ENCODE results near the gene LHX2.
A peak's percentile ranks its signal among the peaks of the same experiment; 100 is the strongest.

The LHX2 gene, protein sequence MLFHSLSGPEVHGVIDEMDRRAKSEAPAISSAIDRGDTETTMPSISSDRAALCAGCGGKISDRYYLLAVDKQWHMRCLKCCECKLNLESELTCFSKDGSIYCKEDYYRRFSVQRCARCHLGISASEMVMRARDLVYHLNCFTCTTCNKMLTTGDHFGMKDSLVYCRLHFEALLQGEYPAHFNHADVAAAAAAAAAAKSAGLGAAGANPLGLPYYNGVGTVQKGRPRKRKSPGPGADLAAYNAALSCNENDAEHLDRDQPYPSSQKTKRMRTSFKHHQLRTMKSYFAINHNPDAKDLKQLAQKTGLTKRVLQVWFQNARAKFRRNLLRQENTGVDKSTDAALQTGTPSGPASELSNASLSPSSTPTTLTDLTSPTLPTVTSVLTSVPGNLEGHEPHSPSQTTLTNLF

DNA sequence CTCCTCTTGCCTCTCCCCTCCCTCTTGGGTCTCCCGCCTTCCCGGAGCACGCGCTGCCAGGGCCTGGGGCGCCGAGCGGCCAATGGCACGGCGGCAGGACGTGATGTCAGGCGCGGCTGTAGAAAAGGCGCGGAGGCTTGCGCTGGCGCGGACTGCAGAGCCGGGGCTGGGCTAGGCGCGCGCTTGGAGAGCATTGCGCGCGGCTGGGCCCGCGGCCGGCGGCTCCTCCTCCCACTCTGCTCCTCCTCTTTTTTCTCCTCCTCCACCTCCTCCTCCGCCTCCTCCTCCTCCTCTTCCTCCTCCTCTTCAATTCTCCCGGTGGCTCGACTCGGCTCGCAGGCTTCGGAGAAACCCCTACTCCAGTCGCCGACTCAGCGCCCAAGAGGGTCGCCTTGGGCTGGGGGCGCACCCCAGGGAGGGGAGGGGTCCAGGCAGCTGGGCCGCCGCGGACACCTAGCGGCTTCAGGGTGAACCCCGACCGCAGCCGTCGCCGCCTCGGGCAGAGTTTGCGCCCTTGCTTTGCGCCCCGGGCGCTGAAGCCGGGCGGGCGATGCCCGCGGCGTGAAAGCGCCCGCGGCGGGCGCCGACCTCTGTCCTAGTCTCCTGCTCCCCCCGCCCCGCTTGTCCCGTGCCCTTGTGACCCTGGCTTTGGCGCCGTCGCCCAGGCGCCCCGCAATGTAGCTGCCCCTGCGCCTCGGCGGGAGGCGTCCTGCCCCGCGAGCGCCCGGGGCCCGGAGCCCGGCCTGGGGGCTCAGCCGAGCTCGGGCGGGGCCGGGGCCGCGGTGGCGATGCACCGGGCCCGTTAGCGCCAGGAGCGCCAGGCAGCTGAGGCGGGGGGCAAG is at the start of gene LHX2:
TSS of gene LHX2 (plus strand) at position 309 of the 842 bp plus-strand sequence. CDS start 581 bp downstream, outside the sequence.
- DNase-seq (ENCODE audit: extremely low read depth, low read depth): peak; percentile 11
- TF ChIP-seq, protein P1, sequence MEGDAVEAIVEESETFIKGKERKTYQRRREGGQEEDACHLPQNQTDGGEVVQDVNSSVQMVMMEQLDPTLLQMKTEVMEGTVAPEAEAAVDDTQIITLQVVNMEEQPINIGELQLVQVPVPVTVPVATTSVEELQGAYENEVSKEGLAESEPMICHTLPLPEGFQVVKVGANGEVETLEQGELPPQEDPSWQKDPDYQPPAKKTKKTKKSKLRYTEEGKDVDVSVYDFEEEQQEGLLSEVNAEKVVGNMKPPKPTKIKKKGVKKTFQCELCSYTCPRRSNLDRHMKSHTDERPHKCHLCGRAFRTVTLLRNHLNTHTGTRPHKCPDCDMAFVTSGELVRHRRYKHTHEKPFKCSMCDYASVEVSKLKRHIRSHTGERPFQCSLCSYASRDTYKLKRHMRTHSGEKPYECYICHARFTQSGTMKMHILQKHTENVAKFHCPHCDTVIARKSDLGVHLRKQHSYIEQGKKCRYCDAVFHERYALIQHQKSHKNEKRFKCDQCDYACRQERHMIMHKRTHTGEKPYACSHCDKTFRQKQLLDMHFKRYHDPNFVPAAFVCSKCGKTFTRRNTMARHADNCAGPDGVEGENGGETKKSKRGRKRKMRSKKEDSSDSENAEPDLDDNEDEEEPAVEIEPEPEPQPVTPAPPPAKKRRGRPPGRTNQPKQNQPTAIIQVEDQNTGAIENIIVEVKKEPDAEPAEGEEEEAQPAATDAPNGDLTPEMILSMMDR (IDR thresholded peaks at IDR 0.05; ENCODE audit: low read depth, low read length): no peak; the same call in 1 of the 2 replicates

DNA sequence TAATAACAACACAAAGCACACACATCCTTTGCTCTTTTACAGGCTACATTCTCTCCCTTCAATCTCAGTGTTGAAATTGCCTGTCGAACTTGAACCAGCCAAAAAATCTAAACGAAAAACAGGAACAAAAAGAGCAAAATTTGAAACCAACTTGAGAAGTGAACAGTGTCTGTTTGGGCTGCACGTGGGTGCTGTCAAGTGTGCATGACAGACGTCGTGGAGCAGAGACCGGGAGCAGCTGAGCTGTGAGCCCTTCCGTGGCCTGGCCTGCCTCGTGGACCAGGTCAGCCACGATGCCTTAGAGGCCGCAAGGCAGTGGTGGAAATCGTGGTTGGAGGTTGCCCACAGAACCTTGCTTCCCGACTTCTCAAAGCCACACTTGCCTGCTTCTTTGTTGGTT is 46.8 kb upstream of the LHX2 start:
- no peak for DNase-seq (ENCODE audit: extremely low read depth, low read depth)
- TF ChIP-seq, protein P1 (IDR thresholded peaks at IDR 0.05; ENCODE audit: low read depth, low read length): no peak

DNA sequence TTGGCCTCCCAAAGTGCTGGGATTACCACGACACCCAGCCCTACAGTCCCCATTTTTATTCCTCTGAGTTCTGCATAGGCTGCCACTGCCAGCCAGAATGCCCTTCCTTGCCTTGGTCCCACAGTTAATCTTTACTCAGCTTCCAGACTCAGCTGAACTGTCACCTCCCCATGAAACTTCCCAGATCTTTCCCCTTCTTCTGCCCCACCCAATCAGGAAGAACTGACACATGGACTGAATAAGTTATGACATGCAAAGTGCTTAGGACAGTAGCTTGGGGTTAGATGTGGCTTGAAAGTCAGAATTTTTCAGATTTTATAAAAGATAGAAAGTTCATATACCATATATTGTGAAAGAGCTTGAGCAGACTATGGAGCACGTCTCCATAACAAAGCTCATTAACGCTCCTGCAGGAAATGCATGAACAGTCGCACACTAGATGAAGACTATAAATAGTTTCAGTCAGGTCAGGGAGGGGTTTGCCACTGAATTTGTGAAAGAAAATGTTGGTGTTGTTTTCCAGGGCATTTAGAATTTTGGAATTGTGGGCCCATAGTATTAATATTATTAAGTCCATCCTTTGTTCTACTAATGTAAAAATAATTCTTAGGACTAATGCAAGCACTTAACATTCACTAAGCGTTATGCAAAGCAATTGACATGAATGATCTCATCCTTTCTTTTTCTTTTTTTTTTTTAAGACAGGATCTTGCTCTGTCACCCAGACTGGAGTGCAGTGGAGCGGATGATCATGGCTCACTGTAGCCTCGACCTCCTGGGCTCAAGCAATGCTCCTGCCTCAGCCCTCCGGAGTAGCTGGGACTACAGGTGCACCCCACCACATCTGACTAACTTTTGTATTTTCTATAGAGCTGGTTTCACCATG is 45.5 kb upstream of the LHX2 start:
- DNase-seq (ENCODE audit: extremely low read depth, low read depth): no peak
- TF ChIP-seq, protein P1 (IDR thresholded peaks at IDR 0.05; ENCODE audit: low read depth, low read length): no peak

DNA sequence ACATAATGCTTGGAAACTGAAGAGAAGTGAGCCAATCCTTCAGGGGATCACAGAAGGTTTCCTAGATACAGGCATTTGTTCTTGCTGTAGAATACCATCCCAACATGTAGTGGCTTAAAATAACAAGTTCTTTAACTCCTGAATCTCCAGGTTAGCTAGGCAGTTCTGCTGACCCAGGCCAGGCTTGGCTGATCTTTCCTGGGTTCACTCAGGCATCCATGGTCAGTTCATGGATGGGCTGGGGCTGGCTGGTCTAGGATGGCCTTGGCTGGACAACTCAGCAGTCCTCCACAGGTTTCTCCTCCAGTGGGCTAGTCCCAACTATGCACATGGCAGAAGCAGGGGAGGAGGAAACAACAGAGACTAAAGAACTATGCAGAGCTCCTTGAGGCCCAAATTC is 44.2 kb upstream of the LHX2 start:
- TF ChIP-seq, protein P1 (IDR thresholded peaks at IDR 0.05; ENCODE audit: low read depth, low read length): no peak
- DNase-seq (ENCODE audit: extremely low read depth, low read depth): no peak

DNA sequence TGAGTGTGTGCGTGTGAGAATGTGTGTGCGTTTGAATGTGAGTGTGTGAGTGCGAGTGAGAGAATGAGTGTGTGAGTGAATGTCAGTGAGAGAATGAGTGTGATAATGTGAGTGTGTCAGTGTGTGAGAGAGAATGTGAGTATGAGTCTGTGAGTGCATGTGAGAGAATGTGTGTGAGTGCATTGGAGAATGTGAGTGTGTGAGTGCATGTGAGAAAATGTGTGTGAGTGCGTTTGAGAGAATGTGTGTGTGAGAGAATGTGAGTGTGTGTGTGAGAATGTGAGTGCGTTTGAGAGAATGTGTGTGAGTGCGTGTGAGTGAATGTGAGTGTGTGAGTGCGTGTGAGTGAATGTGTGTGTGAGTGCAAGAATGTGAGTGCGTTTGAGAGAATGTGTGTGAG is 39.0 kb upstream of the LHX2 start:
- DNase-seq (ENCODE audit: extremely low read depth, low read depth): no peak
- TF ChIP-seq, protein P1 (IDR thresholded peaks at IDR 0.05; ENCODE audit: low read depth, low read length): no peak

DNA sequence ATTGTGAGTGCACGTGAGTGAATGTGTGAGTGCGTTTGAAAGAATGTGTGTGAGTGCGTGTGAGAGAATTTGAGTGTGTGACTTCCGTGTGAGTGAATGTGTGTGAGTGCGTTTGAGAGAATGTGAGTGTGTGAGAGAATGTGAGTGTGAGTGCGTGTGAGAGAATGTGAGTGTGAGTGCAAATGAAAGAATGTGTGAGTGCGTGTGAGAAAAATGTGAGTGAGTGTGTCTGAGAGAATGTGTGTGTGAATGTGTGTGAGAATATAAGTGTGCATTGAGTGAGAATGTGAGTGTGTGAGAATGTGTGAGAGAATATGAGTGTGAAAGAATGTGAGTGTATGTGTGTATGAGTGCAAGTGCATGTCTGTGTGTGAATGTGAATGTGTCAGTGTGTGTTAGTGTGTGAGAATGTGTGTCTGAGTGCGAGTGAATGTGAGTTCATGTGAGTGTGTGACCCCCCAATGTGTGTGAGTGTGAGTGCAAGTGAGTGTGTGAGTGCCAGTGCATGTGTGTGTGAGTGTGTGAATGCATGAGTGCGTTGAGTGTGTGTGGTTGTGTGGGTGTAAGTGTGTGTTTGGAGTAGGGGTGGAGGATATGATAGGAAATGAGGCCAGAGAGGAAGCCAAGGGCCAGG is 37.9 kb upstream of the LHX2 start:
- DNase-seq (ENCODE audit: extremely low read depth, low read depth): no peak

More for the DNA sequence above, 37.9 kb upstream of the LHX2 start:
- TF ChIP-seq, protein P1 (IDR thresholded peaks at IDR 0.05; ENCODE audit: low read depth, low read length): no peak

Data from AG09319 (cell line).